SK-N-SH (cell line): Measurements from ENCODE around the gene CPNE2. TPM values are rescaled to one million over a fixed set of nuclear protein-coding genes. Genes with fewer than 3 reads are reported as not detected.
A peak's percentile ranks its signal among the peaks of the same experiment; 100 is the strongest.

Experiments used
- CTCF ChIA-PET: fragments of 300-600, 350-600 bp; formaldehyde crosslinking; extraction: SDS; loops from one replicate; lab custom pipeline; 2021; lab: Yijun Ruan, JAX
- POLR2A ChIA-PET: fragments of 350-600 bp; sonication (Branson Sonifier 250); formaldehyde crosslinking; extraction: SDS; loops from one replicate; lab custom pipeline; 2020; ENCODE audit warnings: antibody characterized with exemption, inconsistent platforms; lab: Yijun Ruan, JAX
- DNase-seq: peaks from one replicate; pipeline ENCODE4 v3.0.0; 2012
- H2AFZ ChIP-seq: fragments of 200-600 bp; sonication (generic); 2 replicates; pipeline ENCODE4 v1.8.1; 2016; ENCODE audit warnings: antibody characterized with exemption, mild to moderate bottlenecking, low read depth
- H3F3A ChIP-seq: fragments of 200-600 bp; sonication (generic); replicated peaks from 2 replicates; pipeline ENCODE3; 2016; ENCODE audit warnings: antibody characterized with exemption, mild to moderate bottlenecking; ENCODE audit not compliant: insufficient read depth
- H3K27ac ChIP-seq, 2 experiments: fragments of 200-500 bp in 1 of 2; fragments of 200-600 bp in 1 of 2; sonication (Bioruptor generic) in 1 of 2; sonication (generic), shearing (Covaris generic) in 1 of 2; 2 replicates each; pipeline versions ENCODE4 v1.5.1 to v1.6.1; 2014 to 2016; ENCODE audit warnings: low read depth in 2 of 2, inconsistent platforms in 1 of 2, low read length in 1 of 2, mild to moderate bottlenecking in 1 of 2, mixed read lengths in 1 of 2
- H3K27me3 ChIP-seq: fragments of 200-600 bp; sonication (generic), shearing (Covaris generic); 2 replicates; pipeline ENCODE4 v1.6.1; 2016; ENCODE audit warnings: mixed run types; ENCODE audit not compliant: insufficient read depth
- H3K36me3 ChIP-seq, 2 experiments: fragments of 200-500 bp in 1 of 2; fragments of 200-600 bp in 1 of 2; sonication (Bioruptor generic) in 1 of 2; sonication (generic) in 1 of 2; replicated peaks in 1 of 2; 2 replicates each; pipeline versions ENCODE3 to v1.5.1; 2014 to 2016; ENCODE audit warnings: low read length in 1 of 2, mild to moderate bottlenecking in 1 of 2; ENCODE audit not compliant: insufficient read depth in 2 of 2, control insufficient read depth in 1 of 2
- H3K4me1 ChIP-seq, 2 experiments: fragments of 200-500 bp in 1 of 2; fragments of 200-600 bp in 1 of 2; sonication (Bioruptor generic) in 1 of 2; sonication (generic), shearing (Covaris generic) in 1 of 2; 2 replicates each; pipeline versions ENCODE4 v1.5.1 to v1.6.1; 2014 to 2016; ENCODE audit warnings: low read depth in 1 of 2, low read length in 1 of 2, mixed run types in 1 of 2; ENCODE audit not compliant: insufficient read depth in 2 of 2, control insufficient read depth in 1 of 2
- H3K4me2 ChIP-seq: fragments of 200-600 bp; sonication (generic), shearing (Covaris generic); 2 replicates; pipeline ENCODE4 v1.6.1; 2017; ENCODE audit warnings: mixed run types
- H3K4me3 ChIP-seq, 2 experiments: fragments of 200-500 bp in 1 of 2; fragments of 200-600 bp in 1 of 2; sonication (Bioruptor generic) in 1 of 2; sonication (generic), shearing (Covaris generic) in 1 of 2; 2 replicates each; pipeline versions ENCODE4 v1.5.1 to v1.8.1; 2014 to 2016; ENCODE audit warnings: low read depth in 2 of 2, inconsistent platforms in 1 of 2, low read length in 1 of 2, mild to moderate bottlenecking in 1 of 2, mixed read lengths in 1 of 2, moderate library complexity in 1 of 2
- H3K79me2 ChIP-seq: fragments of 200-600 bp; sonication (generic); 2 replicates; pipeline ENCODE4 v1.8.1; 2017; ENCODE audit warnings: mild to moderate bottlenecking; ENCODE audit not compliant: insufficient read depth
- H3K9ac ChIP-seq: fragments of 200-600 bp; sonication (generic); 2 replicates; pipeline ENCODE4 v1.6.1; 2017; ENCODE audit warnings: mixed run types
- H3K9me2 ChIP-seq: fragments of 200-600 bp; sonication (generic); 2 replicates; pipeline ENCODE4 v1.6.1; 2017; ENCODE audit warnings: mixed run types
- H3K9me3 ChIP-seq: fragments of 200-600 bp; sonication (generic); 2 replicates; pipeline ENCODE4 v1.6.1; 2017; ENCODE audit warnings: mixed run types, mild to moderate bottlenecking, moderate library complexity
- H4K20me1 ChIP-seq: fragments of 200-600 bp; sonication (generic); 2 replicates; pipeline ENCODE4 v1.6.1; 2017; ENCODE audit warnings: mild to moderate bottlenecking, mixed run types; ENCODE audit not compliant: insufficient read depth
- ELF1 ChIP-seq: IDR thresholded peaks from 2 replicates; pipeline ENCODE4 v1.4.0; 2012
- EP300 ChIP-seq, 2 experiments: IDR thresholded peaks; 2 replicates each; pipeline versions ENCODE4 v1.4.0 to v1.6.1; 2012; ENCODE audit warnings: borderline replicate concordance in 1 of 2, low read depth in 1 of 2, low read length in 1 of 2
- EZH2phosphoT487 ChIP-seq: fragments of 200-600 bp; sonication (generic); IDR thresholded peaks from 2 replicates; pipeline ENCODE4 v1.6.1; 2017; ENCODE audit warnings: low read depth, mixed run types, mild to moderate bottlenecking, antibody characterized with exemption, moderate library complexity, borderline replicate concordance
- FOXJ3 ChIP-seq: sonication (generic); formaldehyde crosslinking; IDR thresholded peaks from 2 replicates; pipeline ENCODE4 v1.5.1; 2020; ENCODE audit warnings: mild to moderate bottlenecking, missing genetic modification reagents
- FOXM1 ChIP-seq: IDR thresholded peaks from 2 replicates; pipeline ENCODE4 v1.4.0; 2012; ENCODE audit warnings: low read depth, mild to moderate bottlenecking
- GABPA ChIP-seq: IDR thresholded peaks from 2 replicates; pipeline ENCODE4 v1.4.0; 2012; ENCODE audit warnings: low read depth, mild to moderate bottlenecking
- JUND ChIP-seq: IDR thresholded peaks from 2 replicates; pipeline ENCODE4 v1.4.0; 2012
- MEF2A ChIP-seq: IDR thresholded peaks from 2 replicates; pipeline ENCODE4 v1.4.0; 2012; ENCODE audit warnings: low read depth, borderline replicate concordance
- NFIC ChIP-seq: IDR thresholded peaks from 2 replicates; pipeline ENCODE4 v1.4.0; 2012; ENCODE audit warnings: borderline replicate concordance
- NRF1 ChIP-seq: IDR thresholded peaks from 2 replicates; pipeline ENCODE4 v1.6.1; 2012; ENCODE audit warnings: low read depth, mild to moderate bottlenecking, low read length
- POLR2AphosphoS5 ChIP-seq: IDR thresholded peaks from 2 replicates; pipeline ENCODE4 v1.6.1; 2012; ENCODE audit warnings: low read depth, low read length
- RAD21 ChIP-seq: IDR thresholded peaks from 2 replicates; pipeline ENCODE4 v1.6.1; 2012; ENCODE audit warnings: mild to moderate bottlenecking, low read length
- RCOR1 ChIP-seq: fragments of 150-350 bp; IDR thresholded peaks from 2 replicates; pipeline ENCODE4 v1.6.1; 2017; ENCODE audit warnings: antibody characterized with exemption, low read length
- SMC3 ChIP-seq: IDR thresholded peaks from 2 replicates; pipeline ENCODE4 v1.6.1; 2012; ENCODE audit warnings: low read depth, low read length, improper control_type of control experiment
- TEAD4 ChIP-seq: IDR thresholded peaks from 2 replicates; pipeline ENCODE4 v1.4.0; 2012; ENCODE audit warnings: mild to moderate bottlenecking, borderline replicate concordance; ENCODE audit not compliant: insufficient read depth
- YY1 ChIP-seq: IDR thresholded peaks from 2 replicates; pipeline ENCODE4 v1.4.0; 2012; ENCODE audit warnings: low read depth, mild to moderate bottlenecking
- WGBS: methylation state at CpG from one replicate; pipeline ENCODE4 v1.1.6; 2017; ENCODE audit warnings: low lambda C conversion rate; 5-methylcytosine and 5-hydroxymethylcytosine counted together
- polyA plus RNA-seq, 3 experiments: library from polyadenylated mRNA; depleted of rRNA; stranded (reverse); fragments of >200 nt; gene quantifications; 2 replicates each; pipeline ENCODE4 v1.2.3, GENCODE V29; 2012
- TF ChIP-seq, protein P1 (sequence below): fragments of 200-600 bp; sonication (generic); IDR thresholded peaks from 2 replicates; pipeline ENCODE4 v1.6.1; 2017; ENCODE audit warnings: antibody characterized with exemption, mild to moderate bottlenecking, moderate library complexity
- TF ChIP-seq, protein P2 (sequence below): IDR thresholded peaks from 2 replicates; pipeline ENCODE4 v1.6.1; 2012; ENCODE audit warnings: mild to moderate bottlenecking, low read depth, low read length, moderate library complexity
- TF ChIP-seq, protein P3 (sequence below): fragments of 150-350 bp; IDR thresholded peaks from 2 replicates; pipeline ENCODE4 v1.6.1; 2016; ENCODE audit warnings: mild to moderate bottlenecking, low read depth, low read length

Gene CPNE2
- polyA plus RNA-seq, 1 of the 3 experiments (the other 2 are of a cell fraction), result 73.0 TPM

DNA sequence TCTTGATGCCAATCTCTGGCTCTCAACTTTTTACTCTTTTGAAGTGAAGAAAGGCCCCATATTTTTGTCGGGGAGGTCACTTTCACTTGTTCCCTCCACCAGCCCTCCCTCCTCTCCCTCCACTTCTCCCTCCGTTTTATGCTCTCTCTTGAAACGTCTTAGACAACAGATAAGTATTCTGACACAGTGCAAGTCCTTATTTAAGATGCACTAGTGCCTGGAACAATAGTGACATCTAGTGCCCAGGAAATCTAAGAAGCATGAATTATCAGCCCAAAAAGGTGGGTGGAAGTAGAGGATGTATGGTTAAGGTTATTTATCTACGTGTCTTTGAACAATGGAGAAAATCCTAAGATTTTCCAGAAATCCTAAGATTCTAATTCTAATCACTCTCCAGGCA lies 75.6 kb downstream of the CPNE2 start:
- Histone ChIP-seq H3K9me3 (no peaks in the 10 kb centered on the region), H2AFZ (no peak overlapping the region), H3F3A (peaks cover 18% of the 10 kb centered on the region), H3K79me2 (no peaks in the 10 kb centered on the region), H3K27ac (no peak overlapping the region; a peak in 1 of 4 replicates), H3K27me3 (no peaks in the 10 kb centered on the region), H3K9ac (no peak overlapping the region), H4K20me1 (no peaks in the 10 kb centered on the region), H3K4me2 (no peak overlapping the region), H3K4me3 (no peak overlapping the region; a peak in 1 of 4 replicates), H3K9me2 (no peaks in the 10 kb centered on the region), H3K4me1 (peaks cover 0 to 3% of the 10 kb centered on the region in 2 experiments; a peak in 1 of 4 replicates), H3K36me3 (peaks cover 71 to 73% of the 10 kb centered on the region in 2 experiments)
- CTCF ChIA-PET, result interaction anchor here (0.6 to 1.0 kb wide), 8 partner anchors 16 to 212 kb away, joined by 3 to 6 read pairs (median 4); partner anchors contain the start of gene CPNE2
- POLR2A ChIA-PET, result no interaction called here
- TF ChIP-seq, protein P1, sequence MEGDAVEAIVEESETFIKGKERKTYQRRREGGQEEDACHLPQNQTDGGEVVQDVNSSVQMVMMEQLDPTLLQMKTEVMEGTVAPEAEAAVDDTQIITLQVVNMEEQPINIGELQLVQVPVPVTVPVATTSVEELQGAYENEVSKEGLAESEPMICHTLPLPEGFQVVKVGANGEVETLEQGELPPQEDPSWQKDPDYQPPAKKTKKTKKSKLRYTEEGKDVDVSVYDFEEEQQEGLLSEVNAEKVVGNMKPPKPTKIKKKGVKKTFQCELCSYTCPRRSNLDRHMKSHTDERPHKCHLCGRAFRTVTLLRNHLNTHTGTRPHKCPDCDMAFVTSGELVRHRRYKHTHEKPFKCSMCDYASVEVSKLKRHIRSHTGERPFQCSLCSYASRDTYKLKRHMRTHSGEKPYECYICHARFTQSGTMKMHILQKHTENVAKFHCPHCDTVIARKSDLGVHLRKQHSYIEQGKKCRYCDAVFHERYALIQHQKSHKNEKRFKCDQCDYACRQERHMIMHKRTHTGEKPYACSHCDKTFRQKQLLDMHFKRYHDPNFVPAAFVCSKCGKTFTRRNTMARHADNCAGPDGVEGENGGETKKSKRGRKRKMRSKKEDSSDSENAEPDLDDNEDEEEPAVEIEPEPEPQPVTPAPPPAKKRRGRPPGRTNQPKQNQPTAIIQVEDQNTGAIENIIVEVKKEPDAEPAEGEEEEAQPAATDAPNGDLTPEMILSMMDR, result peak; percentile 69
- TF ChIP-seq RAD21, result peak; percentile 84
- TF ChIP-seq MEF2A, result no peak
- no peak for TF ChIP-seq FOXM1
- no peak for TF ChIP-seq ELF1
- no peak for TF ChIP-seq RCOR1
- peak; percentile 61 for TF ChIP-seq SMC3
- no peak for TF ChIP-seq YY1
- peak; percentile 46 for DNase-seq
- WGBS, result 45% methylated on average over 4 of the region's 4 CpGs

DNA sequence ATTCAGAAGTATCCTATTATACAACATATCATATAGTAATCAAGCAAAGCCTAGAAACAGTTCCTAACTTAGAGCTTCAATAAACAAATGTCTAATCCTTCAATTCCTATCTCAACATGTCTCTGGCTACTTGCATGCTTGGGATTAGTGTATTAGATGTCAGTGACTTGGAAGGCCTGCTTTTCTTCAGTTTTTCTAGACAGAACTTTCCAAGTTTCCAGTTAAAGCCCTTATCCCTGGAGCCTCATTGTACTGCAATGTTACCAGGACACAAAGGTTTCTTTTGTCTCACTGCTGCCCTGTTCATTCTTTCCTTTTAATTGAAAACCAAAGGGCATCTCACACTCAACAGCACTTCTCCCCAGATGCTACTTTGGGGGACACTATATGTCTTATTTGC lies 76.9 kb downstream of the CPNE2 start:
- Histone ChIP-seq H3F3A (peaks cover 18% of the 10 kb centered on the region), H4K20me1 (no peaks in the 10 kb centered on the region), H3K27ac (no peak overlapping the region), H2AFZ (no peak overlapping the region), H3K4me1 (peaks cover 0 to 3% of the 10 kb centered on the region in 2 experiments; a peak in 1 of 4 replicates), H3K4me2 (no peak overlapping the region), H3K36me3 (peaks cover 59 to 70% of the 10 kb centered on the region in 2 experiments), H3K4me3 (no peak overlapping the region), H3K9me3 (no peaks in the 10 kb centered on the region), H3K79me2 (0 out of 2 replicates have a peak, but pooled peaks cover 5% of the 10 kb centered on the region), H3K9me2 (no peaks in the 10 kb centered on the region), H3K27me3 (no peaks in the 10 kb centered on the region), H3K9ac (no peak overlapping the region)
- POLR2A ChIA-PET, result no interaction called here
- no peak for DNase-seq
- CTCF ChIA-PET, result interaction anchor here (0.6 to 3.0 kb wide), 5 partner anchors 10 to 78 kb away, joined by 3 to 13 read pairs (median 3); partner anchors contain the start of gene CPNE2
- TF ChIP-seq RCOR1 (no peak), FOXJ3 (CRISPR knock-in tag) (no peak), TEAD4 (no peak), JUND (no peak), NRF1 (no peak), EP300 (IDR thresholded peaks at IDR 0.05; ENCODE audit: borderline replicate concordance in 1 of 2, low read depth in 1 of 2, low read length in 1 of 2) (no peak), GABPA (no peak), EZH2phosphoT487 (no peak), NFIC (no peak), POLR2AphosphoS5 (no peak)
- TF ChIP-seq, protein P2, sequence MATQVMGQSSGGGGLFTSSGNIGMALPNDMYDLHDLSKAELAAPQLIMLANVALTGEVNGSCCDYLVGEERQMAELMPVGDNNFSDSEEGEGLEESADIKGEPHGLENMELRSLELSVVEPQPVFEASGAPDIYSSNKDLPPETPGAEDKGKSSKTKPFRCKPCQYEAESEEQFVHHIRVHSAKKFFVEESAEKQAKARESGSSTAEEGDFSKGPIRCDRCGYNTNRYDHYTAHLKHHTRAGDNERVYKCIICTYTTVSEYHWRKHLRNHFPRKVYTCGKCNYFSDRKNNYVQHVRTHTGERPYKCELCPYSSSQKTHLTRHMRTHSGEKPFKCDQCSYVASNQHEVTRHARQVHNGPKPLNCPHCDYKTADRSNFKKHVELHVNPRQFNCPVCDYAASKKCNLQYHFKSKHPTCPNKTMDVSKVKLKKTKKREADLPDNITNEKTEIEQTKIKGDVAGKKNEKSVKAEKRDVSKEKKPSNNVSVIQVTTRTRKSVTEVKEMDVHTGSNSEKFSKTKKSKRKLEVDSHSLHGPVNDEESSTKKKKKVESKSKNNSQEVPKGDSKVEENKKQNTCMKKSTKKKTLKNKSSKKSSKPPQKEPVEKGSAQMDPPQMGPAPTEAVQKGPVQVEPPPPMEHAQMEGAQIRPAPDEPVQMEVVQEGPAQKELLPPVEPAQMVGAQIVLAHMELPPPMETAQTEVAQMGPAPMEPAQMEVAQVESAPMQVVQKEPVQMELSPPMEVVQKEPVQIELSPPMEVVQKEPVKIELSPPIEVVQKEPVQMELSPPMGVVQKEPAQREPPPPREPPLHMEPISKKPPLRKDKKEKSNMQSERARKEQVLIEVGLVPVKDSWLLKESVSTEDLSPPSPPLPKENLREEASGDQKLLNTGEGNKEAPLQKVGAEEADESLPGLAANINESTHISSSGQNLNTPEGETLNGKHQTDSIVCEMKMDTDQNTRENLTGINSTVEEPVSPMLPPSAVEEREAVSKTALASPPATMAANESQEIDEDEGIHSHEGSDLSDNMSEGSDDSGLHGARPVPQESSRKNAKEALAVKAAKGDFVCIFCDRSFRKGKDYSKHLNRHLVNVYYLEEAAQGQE, result no peak
- TF ChIP-seq, protein P3, sequence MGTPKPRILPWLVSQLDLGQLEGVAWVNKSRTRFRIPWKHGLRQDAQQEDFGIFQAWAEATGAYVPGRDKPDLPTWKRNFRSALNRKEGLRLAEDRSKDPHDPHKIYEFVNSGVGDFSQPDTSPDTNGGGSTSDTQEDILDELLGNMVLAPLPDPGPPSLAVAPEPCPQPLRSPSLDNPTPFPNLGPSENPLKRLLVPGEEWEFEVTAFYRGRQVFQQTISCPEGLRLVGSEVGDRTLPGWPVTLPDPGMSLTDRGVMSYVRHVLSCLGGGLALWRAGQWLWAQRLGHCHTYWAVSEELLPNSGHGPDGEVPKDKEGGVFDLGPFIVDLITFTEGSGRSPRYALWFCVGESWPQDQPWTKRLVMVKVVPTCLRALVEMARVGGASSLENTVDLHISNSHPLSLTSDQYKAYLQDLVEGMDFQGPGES, result no peak
- TF ChIP-seq, protein P1, result no peak
